HFF-Myc (cell line): Measurements from ENCODE around the gene EIF4E.
"Not testable (repeated sequence)": the region's sequence is repeated elsewhere in the genome, so short reads cannot be mapped to it uniquely, and the experiment has no call there.

Source experiments
- DNase-seq: peaks from one replicate; pipeline ENCODE4 v3.0.0-alpha.2; 2011; ENCODE audit warnings: low read depth; ENCODE audit errors: extremely low read depth
- H3K4me3 ChIP-seq: replicated peaks from 2 replicates; pipeline ENCODE4 v1.5.1; 2011; ENCODE audit warnings: low read depth, mild to moderate bottlenecking, control low read depth, low read length
- TF ChIP-seq, protein P1 (sequence below): IDR thresholded peaks from 2 replicates; pipeline ENCODE4 v1.5.1; 2012; ENCODE audit warnings: mild to moderate bottlenecking, low read depth, low read length, control low read depth; ENCODE audit errors: missing control alignments

EIF4E gene

DNA sequence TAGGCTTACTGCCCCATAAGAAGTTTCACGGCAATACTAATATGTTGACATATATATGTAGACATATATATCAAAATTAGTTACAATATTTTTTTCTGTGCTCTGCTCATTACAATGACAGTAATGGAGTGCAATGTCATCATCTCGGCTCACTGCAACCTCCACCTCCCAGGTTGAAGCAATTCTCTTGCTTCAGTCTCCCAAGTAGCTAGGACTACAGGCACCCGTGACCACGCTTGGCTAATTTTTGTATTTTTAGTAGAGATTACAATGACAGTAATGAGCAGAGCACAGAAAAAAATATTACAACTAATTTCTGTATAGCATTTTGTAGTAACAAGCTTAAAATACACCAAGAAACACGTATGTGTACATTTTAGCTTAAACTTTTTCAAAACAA lies 7.6 kb downstream of the EIF4E start:
- TF ChIP-seq, protein P1, sequence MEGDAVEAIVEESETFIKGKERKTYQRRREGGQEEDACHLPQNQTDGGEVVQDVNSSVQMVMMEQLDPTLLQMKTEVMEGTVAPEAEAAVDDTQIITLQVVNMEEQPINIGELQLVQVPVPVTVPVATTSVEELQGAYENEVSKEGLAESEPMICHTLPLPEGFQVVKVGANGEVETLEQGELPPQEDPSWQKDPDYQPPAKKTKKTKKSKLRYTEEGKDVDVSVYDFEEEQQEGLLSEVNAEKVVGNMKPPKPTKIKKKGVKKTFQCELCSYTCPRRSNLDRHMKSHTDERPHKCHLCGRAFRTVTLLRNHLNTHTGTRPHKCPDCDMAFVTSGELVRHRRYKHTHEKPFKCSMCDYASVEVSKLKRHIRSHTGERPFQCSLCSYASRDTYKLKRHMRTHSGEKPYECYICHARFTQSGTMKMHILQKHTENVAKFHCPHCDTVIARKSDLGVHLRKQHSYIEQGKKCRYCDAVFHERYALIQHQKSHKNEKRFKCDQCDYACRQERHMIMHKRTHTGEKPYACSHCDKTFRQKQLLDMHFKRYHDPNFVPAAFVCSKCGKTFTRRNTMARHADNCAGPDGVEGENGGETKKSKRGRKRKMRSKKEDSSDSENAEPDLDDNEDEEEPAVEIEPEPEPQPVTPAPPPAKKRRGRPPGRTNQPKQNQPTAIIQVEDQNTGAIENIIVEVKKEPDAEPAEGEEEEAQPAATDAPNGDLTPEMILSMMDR = no peak
- no peak overlapping the region for H3K4me3 ChIP-seq
- DNase-seq = no peak

DNA sequence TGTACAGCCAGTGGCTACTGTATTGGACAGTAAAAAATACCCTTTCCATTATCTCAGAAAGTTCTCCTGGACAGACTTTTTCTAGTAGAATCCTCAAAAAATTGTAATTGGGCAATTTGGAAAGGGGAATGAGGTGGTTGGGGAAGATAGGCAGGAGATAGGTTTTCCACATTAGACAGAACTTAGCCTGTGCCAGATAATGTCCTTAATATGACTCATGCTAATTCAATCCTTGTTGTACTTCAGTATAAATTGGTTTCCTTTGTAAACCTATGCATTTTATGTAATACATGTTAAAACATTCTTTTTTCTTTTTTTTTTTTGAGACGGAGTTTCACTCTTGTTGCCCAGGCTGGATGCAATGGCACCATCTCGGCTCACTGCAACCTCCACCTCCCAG lies 8.9 kb downstream of the EIF4E start:
- no peak overlapping the region for H3K4me3 ChIP-seq
- DNase-seq = no peak
- TF ChIP-seq, protein P1 = no peak

DNA sequence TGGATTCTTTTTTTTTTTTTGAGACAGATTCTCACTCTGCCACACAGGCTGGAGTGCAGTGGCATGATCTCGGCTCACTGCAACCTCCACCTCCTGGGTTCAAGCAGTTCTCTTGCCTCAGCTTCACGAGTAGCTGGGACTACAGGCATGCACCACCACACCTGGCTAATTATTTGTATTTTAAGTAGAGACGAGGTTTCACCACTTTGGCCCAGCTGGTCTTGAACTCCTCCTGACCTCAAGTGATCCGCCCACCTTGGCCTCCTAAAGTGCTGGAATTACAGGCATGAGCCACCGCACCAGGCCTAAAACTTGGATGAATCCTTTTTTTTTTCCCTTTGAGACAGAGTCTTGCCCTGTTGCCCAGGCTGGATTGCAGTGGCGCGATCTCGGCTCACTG lies 18.2 kb downstream of the EIF4E start:
- not testable (repeated sequence) for H3K4me3 ChIP-seq, DNase-seq

DNA sequence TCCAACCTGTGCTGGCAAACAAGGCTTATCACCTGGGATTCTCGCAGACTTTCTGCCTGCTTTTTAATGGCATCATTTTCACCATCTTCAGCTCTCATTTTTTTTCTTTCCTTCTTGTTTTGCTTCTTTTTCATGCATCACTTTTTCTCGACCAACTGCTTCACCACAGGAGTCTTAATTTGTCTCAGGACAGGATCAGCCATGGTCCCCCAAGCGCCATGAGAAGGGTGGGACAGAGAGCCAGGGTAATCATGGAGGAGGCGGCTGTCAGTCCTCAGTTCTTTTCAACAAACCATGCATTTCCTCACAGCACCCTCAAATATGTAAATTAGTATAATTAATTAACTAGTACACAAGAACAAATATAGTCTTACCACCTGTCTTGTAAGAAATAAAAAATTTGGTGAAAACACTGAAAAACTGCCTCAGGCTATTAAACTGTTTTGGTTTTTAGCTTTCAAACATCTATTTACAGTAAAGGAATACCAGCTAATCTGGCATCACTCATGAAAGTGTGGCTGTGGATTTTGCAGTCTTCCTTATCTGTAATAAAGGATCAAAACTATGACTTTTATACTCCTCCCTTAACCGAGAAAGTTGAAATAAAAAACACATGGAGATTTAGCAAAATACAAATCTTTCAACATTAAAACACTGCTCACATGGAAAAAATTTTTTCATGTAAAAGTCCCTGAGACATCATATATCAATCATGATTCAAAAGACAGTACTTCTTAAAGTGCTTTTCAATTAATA lies 19.1 kb downstream of the EIF4E start:
- DNase-seq = no peak
- no peak overlapping the region for H3K4me3 ChIP-seq
- TF ChIP-seq, protein P1 = no peak

DNA sequence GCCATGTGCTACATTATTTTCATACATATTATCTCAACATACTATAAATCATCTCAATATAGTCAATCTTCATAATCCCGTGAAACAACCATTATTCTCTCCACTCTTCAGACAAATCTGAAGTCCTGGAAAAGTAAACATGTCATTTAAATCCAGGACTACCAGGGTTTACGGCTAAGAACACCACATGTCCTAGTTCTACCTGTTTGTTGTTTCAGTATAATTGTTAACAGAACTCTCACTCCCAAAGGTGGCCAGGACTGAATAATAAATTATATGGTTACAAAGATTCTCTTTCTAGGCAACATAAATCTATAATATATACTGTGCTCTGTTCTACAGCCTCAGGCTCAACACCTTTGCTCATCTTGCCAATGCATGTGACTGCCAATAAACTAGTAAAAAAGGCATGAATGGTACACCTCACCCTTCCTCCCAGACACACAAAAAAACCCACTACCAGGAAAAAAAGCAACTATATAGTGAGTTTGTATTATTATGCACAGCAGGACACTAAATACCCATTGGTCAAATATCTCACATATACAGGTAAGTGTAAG lies 20.1 kb downstream of the EIF4E start:
- TF ChIP-seq, protein P1 = no peak
- no peak overlapping the region for H3K4me3 ChIP-seq
- no peak for DNase-seq

DNA sequence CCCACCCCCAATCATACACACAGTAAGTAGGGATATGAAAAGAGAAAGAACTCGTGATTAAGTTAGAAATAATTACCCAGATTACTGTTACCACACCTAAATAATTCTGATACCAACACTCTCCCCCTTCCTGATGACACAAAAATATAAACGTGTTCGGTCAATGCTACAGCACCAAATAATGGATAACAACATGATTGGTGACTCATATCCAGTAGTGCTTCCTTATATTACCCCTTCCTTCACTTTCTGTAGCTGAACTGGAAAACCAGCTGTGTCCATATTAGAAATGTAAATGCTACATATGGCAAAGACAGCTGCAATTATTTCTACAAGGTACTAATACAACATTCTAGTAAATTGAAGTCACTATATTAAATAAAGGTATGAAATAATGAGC lies 20.8 kb downstream of the EIF4E start:
- DNase-seq = no peak
- TF ChIP-seq, protein P1 = no peak
- H3K4me3 ChIP-seq = no peak overlapping the region

DNA sequence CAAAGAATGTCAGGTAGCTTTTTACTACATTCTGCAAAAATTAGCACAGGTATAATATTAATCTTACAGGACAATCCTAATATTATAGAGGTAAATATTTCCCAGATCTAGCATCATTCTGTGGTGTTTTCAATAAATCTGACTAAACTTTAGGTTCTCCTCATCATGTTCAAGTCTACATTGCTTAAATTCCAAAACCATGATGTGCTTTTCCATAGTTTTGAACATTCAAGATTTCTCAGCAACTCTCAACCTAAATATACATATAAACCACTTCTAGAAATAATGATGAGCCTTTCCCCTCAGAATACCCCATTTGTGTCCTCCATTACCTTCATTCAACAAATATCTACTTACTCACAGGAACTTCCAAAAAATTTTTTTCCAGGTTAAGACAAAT lies 23.1 kb downstream of the EIF4E start:
- no peak overlapping the region for H3K4me3 ChIP-seq
- no peak for DNase-seq
- TF ChIP-seq, protein P1 = no peak
